ENCODE measurements around the gene IL12RB1. TPM values are rescaled to one million over a fixed set of nuclear protein-coding genes. Genes with fewer than 3 reads are reported as not detected.

IL12RB1 gene
- total RNA-seq, 5 donors from 2014 or later (not counting 1 experiment from before 2014, with no cell fraction given): 26.3 to 45.2 (median 39.3) TPM

DNA sequence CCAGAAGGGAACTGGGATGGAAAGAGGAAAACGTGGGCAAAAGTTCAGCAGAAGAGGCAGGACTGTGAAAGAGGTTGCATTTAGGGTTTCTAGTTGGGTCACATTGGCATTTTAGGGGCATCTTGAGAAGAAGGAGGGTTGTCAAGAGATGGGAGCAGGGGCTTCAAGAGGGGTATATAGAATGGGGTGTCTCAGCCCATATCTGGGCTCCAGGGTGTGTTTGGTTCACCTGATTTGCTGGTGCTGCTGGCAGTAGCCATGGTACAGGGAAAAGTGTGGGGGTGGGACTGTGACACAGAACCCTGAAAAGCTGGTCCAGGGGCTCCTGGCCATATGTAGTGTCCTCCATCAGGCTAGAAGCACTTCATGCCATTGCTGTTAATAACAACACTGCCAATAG is 33.4 kb upstream of the IL12RB1 start:
- peaks cover 11 to 55% of the 10 kb centered on the region in 2 experiments for H3K4me1 ChIP-seq (ENCODE audit: control insufficient read depth in 1 of 2, extremely low read depth in 1 of 2, insufficient read depth in 2 of 2, low read length in 2 of 2)
- no peak overlapping the region for H3K4me3 ChIP-seq (ENCODE audit: control insufficient read depth in 1 of 2, extremely low read depth in 1 of 2, low read length in 1 of 2)
- no peaks in the 10 kb centered on the region for H3K9me3 ChIP-seq
- H3K36me3 ChIP-seq (ENCODE audit: control insufficient read depth in 2 of 2, extremely low read depth in 1 of 2, insufficient read depth in 1 of 2, low read length in 1 of 2): peaks cover 23 to 41% of the 10 kb centered on the region in 2 donors
- H3K27me3 Mint-ChIP-seq: no peaks in the 10 kb centered on the region
- ATAC-seq (replicated peaks in 1 of 4) (no peak), DNase-seq (no peak)
- H3K4me3 Mint-ChIP-seq: peak overlapping the region; percentile 83 to 90 (median 83)
- H3K9me3 Mint-ChIP-seq: no peaks in the 10 kb centered on the region
- H3K36me3 Mint-ChIP-seq: peaks cover 14% of the 10 kb centered on the region
- ChIA-PET CTCF (interaction anchor here in 1 of 2 donors (0.8 to 1.0 kb wide), 2 partner anchors 29 to 111 kb away, joined by 3 read pairs; no protein-coding TSS in a partner anchor), POLR2A (no interaction called here)
- peak overlapping the region; percentile 81 for H3K27ac ChIP-seq (ENCODE audit: low read length)
- WGBS (ENCODE audit: insufficient coverage): 16% methylated on average over 1 of the region's 1 CpG
- H3K4me1 Mint-ChIP-seq: peaks cover 28 to 42% (median 37%) of the 10 kb centered on the region in 3 donors
- no peaks in the 10 kb centered on the region for H3K27me3 ChIP-seq (replicated peaks in 1 of 2; ENCODE audit: control insufficient read depth in 2 of 2, extremely low read depth in 1 of 2, insufficient read depth in 2 of 2, low read length in 1 of 2)
- peak overlapping the region; percentile 97 for H3K27ac Mint-ChIP-seq

DNA sequence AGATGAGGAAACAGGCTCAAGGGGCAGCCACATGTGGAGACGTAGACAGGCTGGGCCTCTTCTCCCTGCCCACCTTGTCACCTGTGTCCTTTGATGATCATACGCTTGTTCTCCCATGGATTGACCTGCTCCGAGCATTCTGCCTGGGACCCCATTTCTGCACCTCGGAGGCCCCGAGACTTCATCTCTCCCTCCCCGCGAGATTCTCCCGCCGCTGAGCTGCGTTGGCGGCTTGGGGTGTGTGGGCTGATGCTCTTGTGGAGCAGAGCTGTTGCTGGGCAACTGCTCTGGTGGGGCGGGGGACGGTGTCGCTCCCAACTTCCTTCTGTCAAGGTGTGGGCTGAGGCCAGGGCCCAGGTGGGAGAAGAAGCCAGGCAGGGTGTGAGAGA is 33.0 kb upstream of the IL12RB1 start:
- peaks cover 28 to 42% (median 40%) of the 10 kb centered on the region in 3 donors for H3K4me1 Mint-ChIP-seq
- Histone ChIP-seq H3K4me1 (ENCODE audit: control insufficient read depth in 1 of 2, extremely low read depth in 1 of 2, insufficient read depth in 2 of 2, low read length in 2 of 2) (peaks cover 11 to 55% of the 10 kb centered on the region in 2 experiments), H3K27me3 (replicated peaks in 1 of 2; ENCODE audit: control insufficient read depth in 2 of 2, extremely low read depth in 1 of 2, insufficient read depth in 2 of 2, low read length in 1 of 2) (no peaks in the 10 kb centered on the region), H3K9me3 (no peaks in the 10 kb centered on the region), H3K27ac (ENCODE audit: low read length) (peak overlapping the region; percentile 81), H3K4me3 (ENCODE audit: control insufficient read depth in 1 of 2, extremely low read depth in 1 of 2, low read length in 1 of 2) (peak overlapping the region; percentile 77 to 84), H3K36me3 (ENCODE audit: control insufficient read depth in 2 of 2, extremely low read depth in 1 of 2, insufficient read depth in 1 of 2, low read length in 1 of 2) (peaks cover 21 to 41% of the 10 kb centered on the region in 2 donors)
- H3K27me3 Mint-ChIP-seq: no peaks in the 10 kb centered on the region
- CTCF ChIA-PET: interaction anchor here in 1 of 2 donors (0.6 to 1.0 kb wide), 2 partner anchors 28 to 261 kb away, joined by 3 read pairs; no protein-coding TSS in a partner anchor
- peak in 34 of 35 experiments; percentile 45 to 77 (median 60) for DNase-seq
- peak; percentile 34 to 54 (median 45) for ATAC-seq (replicated peaks in 1 of 4)
- peak overlapping the region; percentile 83 to 90 (median 83) for H3K4me3 Mint-ChIP-seq
- H3K36me3 Mint-ChIP-seq: peaks cover 14% of the 10 kb centered on the region
- 9% methylated on average over 8 of the region's 14 CpGs for WGBS (ENCODE audit: insufficient coverage)
- POLR2A ChIA-PET: no interaction called here
- peak overlapping the region; percentile 97 for H3K27ac Mint-ChIP-seq
- no peaks in the 10 kb centered on the region for H3K9me3 Mint-ChIP-seq

DNA sequence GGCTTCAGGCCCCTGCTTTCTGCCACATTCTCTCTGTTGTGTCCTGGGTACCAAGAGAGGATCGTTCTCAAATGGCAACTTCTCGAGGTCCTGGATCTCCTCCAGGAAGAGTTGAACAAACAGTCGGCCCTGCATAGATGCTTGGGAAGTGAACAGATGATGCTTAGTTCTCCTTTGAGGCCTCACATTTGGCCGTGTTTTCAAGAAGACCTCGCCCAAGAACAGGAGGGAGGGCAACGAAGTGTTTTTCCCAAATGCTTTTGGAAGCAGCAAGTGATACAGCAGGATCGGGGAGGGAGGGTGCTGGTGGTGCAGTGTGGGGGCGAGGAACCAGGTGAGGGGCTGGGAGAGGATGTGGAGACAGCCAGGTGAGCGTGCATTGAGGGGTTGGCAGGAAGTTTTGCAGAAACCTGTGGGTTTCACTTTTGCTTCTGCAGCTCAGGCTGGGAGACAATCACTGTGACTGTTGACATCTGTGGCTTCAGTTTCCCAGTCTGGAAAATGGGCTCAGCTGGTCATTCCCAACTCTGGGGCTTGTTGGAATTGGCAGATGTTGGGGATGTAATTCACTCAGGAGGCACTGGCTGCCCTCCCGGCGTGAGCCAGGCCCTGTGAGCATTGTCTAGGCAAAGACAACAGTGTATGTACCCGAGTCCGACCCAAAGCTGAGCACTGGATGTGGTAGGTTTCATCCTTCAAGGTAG is 32.4 kb upstream of the IL12RB1 start:
- ChIA-PET POLR2A (no interaction called here), CTCF (interaction anchor here in 1 of 2 donors (0.6 to 1.0 kb wide), 2 partner anchors 28 to 260 kb away, joined by 3 read pairs; no protein-coding TSS in a partner anchor)
- Mint-ChIP-seq H3K4me3 (peak overlapping the region; percentile 83 to 90 (median 83)), H3K9me3 (no peaks in the 10 kb centered on the region), H3K36me3 (peaks cover 9% of the 10 kb centered on the region), H3K27me3 (no peaks in the 10 kb centered on the region), H3K4me1 (peaks cover 31 to 42% (median 40%) of the 10 kb centered on the region in 3 donors), H3K27ac (peak overlapping the region; percentile 97)
- Histone ChIP-seq H3K4me1 (ENCODE audit: control insufficient read depth in 1 of 2, extremely low read depth in 1 of 2, insufficient read depth in 2 of 2, low read length in 2 of 2) (peaks cover 11 to 54% of the 10 kb centered on the region in 2 experiments), H3K27ac (ENCODE audit: low read length) (peak overlapping the region; percentile 81), H3K27me3 (replicated peaks in 1 of 2; ENCODE audit: control insufficient read depth in 2 of 2, extremely low read depth in 1 of 2, insufficient read depth in 2 of 2, low read length in 1 of 2) (no peaks in the 10 kb centered on the region), H3K36me3 (ENCODE audit: control insufficient read depth in 2 of 2, extremely low read depth in 1 of 2, insufficient read depth in 1 of 2, low read length in 1 of 2) (peaks cover 23 to 35% of the 10 kb centered on the region in 2 donors), H3K9me3 (no peaks in the 10 kb centered on the region), H3K4me3 (ENCODE audit: control insufficient read depth in 1 of 2, extremely low read depth in 1 of 2, low read length in 1 of 2) (peak overlapping the region; percentile 77 to 84)
- WGBS (ENCODE audit: insufficient coverage): 3% methylated on average over 13 of the region's 13 CpGs
- peak; percentile 63 to 68 (median 65) for ATAC-seq (replicated peaks in 1 of 4)
- DNase-seq: peak in 34 of 35 experiments; percentile 32 to 78 (median 52)

DNA sequence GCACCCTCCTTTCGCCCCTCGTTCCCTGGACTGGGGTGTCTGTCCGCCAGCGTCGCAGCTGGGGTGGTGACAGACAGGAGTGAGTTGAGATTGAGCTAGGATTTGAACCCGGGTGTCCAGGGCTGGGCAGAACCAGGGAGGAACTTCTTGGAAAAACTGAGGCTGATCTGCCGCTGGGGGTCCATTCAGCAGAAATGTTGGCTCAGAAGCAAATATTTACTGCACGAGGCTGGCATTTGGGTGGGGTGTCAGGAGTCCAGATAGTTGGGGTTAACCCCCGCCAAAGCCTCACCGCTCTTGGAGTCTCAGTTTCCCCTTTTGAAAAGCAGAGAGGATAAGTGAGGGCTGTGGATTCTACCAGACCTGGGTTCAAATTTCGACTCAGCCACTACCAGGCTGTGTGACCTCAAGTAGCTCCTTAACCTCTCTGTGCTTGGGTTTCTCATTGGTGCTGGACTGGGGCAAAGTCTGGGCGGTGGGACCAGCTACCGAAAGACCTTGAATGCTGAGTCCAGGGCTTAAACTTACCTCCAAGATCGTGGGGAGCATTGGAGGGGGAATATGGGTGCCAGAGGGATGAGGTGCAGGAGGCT is 31.8 kb upstream of the IL12RB1 start:
- ATAC-seq (replicated peaks in 1 of 4): no peak
- POLR2A ChIA-PET: no interaction called here
- peak overlapping the region; percentile 77 to 84 for H3K4me3 ChIP-seq (ENCODE audit: control insufficient read depth in 1 of 2, extremely low read depth in 1 of 2, low read length in 1 of 2)
- DNase-seq: no peak
- H3K27ac ChIP-seq (ENCODE audit: low read length): peak overlapping the region; percentile 81
- H3K27me3 Mint-ChIP-seq: no peaks in the 10 kb centered on the region
- H3K4me1 Mint-ChIP-seq: peaks cover 31 to 45% (median 40%) of the 10 kb centered on the region in 3 donors
- no peaks in the 10 kb centered on the region for H3K9me3 ChIP-seq
- H3K36me3 ChIP-seq (ENCODE audit: control insufficient read depth in 2 of 2, extremely low read depth in 1 of 2, insufficient read depth in 1 of 2, low read length in 1 of 2): peaks cover 24 to 29% of the 10 kb centered on the region in 2 donors
- 4% methylated on average over 4 of the region's 14 CpGs for WGBS (ENCODE audit: insufficient coverage)
- H3K9me3 Mint-ChIP-seq: no peaks in the 10 kb centered on the region
- peaks cover 6% of the 10 kb centered on the region for H3K36me3 Mint-ChIP-seq
- peaks cover 11 to 52% of the 10 kb centered on the region in 2 experiments for H3K4me1 ChIP-seq (ENCODE audit: control insufficient read depth in 1 of 2, extremely low read depth in 1 of 2, insufficient read depth in 2 of 2, low read length in 2 of 2)
- no peaks in the 10 kb centered on the region for H3K27me3 ChIP-seq (replicated peaks in 1 of 2; ENCODE audit: control insufficient read depth in 2 of 2, extremely low read depth in 1 of 2, insufficient read depth in 2 of 2, low read length in 1 of 2)
- H3K27ac Mint-ChIP-seq: peak overlapping the region; percentile 97
- H3K4me3 Mint-ChIP-seq: peak overlapping the region; percentile 83 to 90 (median 83)
- CTCF ChIA-PET: no interaction called here

DNA sequence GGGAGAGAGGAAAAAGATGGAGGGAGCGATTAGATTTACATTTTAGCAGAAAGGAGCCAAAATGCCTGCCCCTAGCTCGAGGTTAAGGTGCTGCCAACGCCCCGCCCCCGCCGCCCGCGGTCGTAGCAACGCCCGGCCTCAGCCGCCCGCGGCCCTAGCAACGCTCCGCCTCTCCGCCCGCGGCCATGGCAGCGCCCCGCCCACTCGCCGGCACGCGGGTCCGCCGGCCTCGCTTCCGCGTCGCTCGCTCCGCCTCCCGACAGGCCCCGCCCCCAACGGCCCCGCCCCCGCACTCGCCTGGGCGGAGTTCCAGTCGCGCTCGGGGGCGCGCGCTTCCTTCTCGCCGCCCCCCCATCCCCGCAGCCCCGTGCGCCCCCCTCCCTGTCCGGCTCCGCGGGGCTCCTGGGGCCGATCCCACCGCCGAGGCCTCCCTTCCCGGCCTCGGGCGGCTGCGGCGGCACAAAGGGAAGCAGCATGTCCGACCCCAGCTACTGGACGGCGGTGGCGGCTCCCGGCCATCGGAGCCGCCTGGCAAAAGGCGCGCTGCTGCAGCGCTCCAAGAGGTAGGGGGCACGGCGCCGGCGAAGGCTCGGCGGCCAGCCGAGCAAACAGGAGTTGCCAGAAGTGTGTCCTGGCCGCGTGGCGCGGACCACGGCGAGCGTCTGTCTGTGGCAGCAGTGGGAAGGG is 31.1 kb upstream of the IL12RB1 start:
- H3K27ac ChIP-seq (ENCODE audit: low read length): peak overlapping the region; percentile 81
- peak overlapping the region; percentile 77 to 84 for H3K4me3 ChIP-seq (ENCODE audit: control insufficient read depth in 1 of 2, extremely low read depth in 1 of 2, low read length in 1 of 2)
- Mint-ChIP-seq H3K36me3 (peaks cover 5% of the 10 kb centered on the region), H3K27me3 (no peaks in the 10 kb centered on the region), H3K9me3 (no peaks in the 10 kb centered on the region), H3K4me3 (peak overlapping the region; percentile 83 to 90 (median 83)), H3K27ac (peak overlapping the region; percentile 97), H3K4me1 (peaks cover 32 to 46% (median 41%) of the 10 kb centered on the region in 3 donors)
- no peaks in the 10 kb centered on the region for H3K9me3 ChIP-seq
- H3K27me3 ChIP-seq (replicated peaks in 1 of 2; ENCODE audit: control insufficient read depth in 2 of 2, extremely low read depth in 1 of 2, insufficient read depth in 2 of 2, low read length in 1 of 2): no peaks in the 10 kb centered on the region
- POLR2A ChIA-PET: interaction anchor here in 1 of 2 donors (0.6 kb wide), 1 partner anchor 33 kb away, joined by 3 read pairs; no protein-coding TSS in a partner anchor
- ATAC-seq (replicated peaks in 1 of 4) (peak; percentile 81 to 87 (median 84)), DNase-seq (peak; percentile 83 to 98 (median 93))
- CTCF ChIA-PET: interaction anchor here in 1 of 2 donors (0.6 to 1.0 kb wide), 2 partner anchors 13 to 127 kb away, joined by 3 read pairs; no protein-coding TSS in a partner anchor
- peaks cover 11 to 57% of the 10 kb centered on the region in 2 experiments for H3K4me1 ChIP-seq (ENCODE audit: control insufficient read depth in 1 of 2, extremely low read depth in 1 of 2, insufficient read depth in 2 of 2, low read length in 2 of 2)
- WGBS (ENCODE audit: insufficient coverage): under 1% methylated on average over 57 of the region's 86 CpGs
- H3K36me3 ChIP-seq (ENCODE audit: control insufficient read depth in 2 of 2, extremely low read depth in 1 of 2, insufficient read depth in 1 of 2, low read length in 1 of 2): peaks cover 17 to 22% of the 10 kb centered on the region in 2 donors

DNA sequence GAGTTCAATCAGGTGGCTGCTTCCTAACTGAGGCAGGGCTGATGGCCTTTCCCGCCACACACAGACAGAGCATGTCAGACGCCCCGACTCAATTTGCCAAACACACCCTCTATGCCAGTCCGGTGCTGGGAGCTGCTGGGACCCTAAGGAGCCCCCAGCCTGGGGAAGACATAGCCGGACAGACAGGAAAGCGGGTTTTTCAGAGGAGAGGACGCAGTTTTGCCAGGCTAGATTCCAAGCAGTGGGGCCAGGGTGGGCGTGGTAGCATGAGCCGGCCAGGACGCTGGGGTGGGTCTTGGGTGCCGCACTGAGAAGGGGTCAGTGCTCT is 30.6 kb upstream of the IL12RB1 start:
- CTCF ChIA-PET: interaction anchor here in 1 of 2 donors (1.0 kb wide), 1 partner anchor 13 kb away, joined by 3 read pairs; no protein-coding TSS in a partner anchor

More for the DNA sequence above, 30.6 kb upstream of the IL12RB1 start:
- no peaks in the 10 kb centered on the region for H3K9me3 Mint-ChIP-seq
- Histone ChIP-seq H3K4me3 (ENCODE audit: control insufficient read depth in 1 of 2, extremely low read depth in 1 of 2, low read length in 1 of 2) (peak overlapping the region in 1 of 2 donors; percentile 18), H3K27ac (ENCODE audit: low read length) (peak overlapping the region; percentile 72), H3K9me3 (no peaks in the 10 kb centered on the region), H3K4me1 (ENCODE audit: control insufficient read depth in 1 of 2, extremely low read depth in 1 of 2, insufficient read depth in 2 of 2, low read length in 2 of 2) (peaks cover 11 to 60% of the 10 kb centered on the region in 2 experiments), H3K36me3 (ENCODE audit: control insufficient read depth in 2 of 2, extremely low read depth in 1 of 2, insufficient read depth in 1 of 2, low read length in 1 of 2) (peaks cover 16 to 17% of the 10 kb centered on the region in 2 donors), H3K27me3 (replicated peaks in 1 of 2; ENCODE audit: control insufficient read depth in 2 of 2, extremely low read depth in 1 of 2, insufficient read depth in 2 of 2, low read length in 1 of 2) (no peaks in the 10 kb centered on the region)
- H3K27me3 Mint-ChIP-seq: no peaks in the 10 kb centered on the region
- H3K4me1 Mint-ChIP-seq: peaks cover 34 to 50% (median 44%) of the 10 kb centered on the region in 3 donors
- DNase-seq (no peak), ATAC-seq (replicated peaks in 1 of 4) (no peak)
- H3K36me3 Mint-ChIP-seq: peaks cover 2% of the 10 kb centered on the region
- H3K27ac Mint-ChIP-seq: peak overlapping the region; percentile 84 to 91
- peak overlapping the region; percentile 61 to 83 (median 71) for H3K4me3 Mint-ChIP-seq
- POLR2A ChIA-PET: interaction anchor here in 1 of 2 donors (0.6 kb wide), 1 partner anchor 34 kb away, joined by 3 read pairs; no protein-coding TSS in a partner anchor
- WGBS (ENCODE audit: insufficient coverage): 47% methylated on average over 10 of the region's 11 CpGs

Data from T-cell (primary cell).